Measurements from ENCODE around the gene TNFRSF14.

- TF ChIP-seq MAX (IDR thresholded peaks at IDR 0.05), result no peak
- no peak for TF ChIP-seq CTCF (IDR thresholded peaks at IDR 0.05; ENCODE audit: low read depth, low read length, missing input control)
- no peak for TF ChIP-seq FOXA1 (IDR thresholded peaks at IDR 0.05)
- TF ChIP-seq ATF3 (IDR thresholded peaks at IDR 0.05), result no peak
Observed at GRCh38 chr1:2564006-2564814, 8.0 kb downstream of the TNFRSF14 start.
